PC-3 (cell line): Measurements from ENCODE around the gene CHST3. TPM values are rescaled to one million over a fixed set of nuclear protein-coding genes. Genes with fewer than 3 reads are reported as not detected.

ENCODE experiments used
- ATAC-seq: fragments of 200-7000 bp; cut with Tn5 transposase; 2 replicates; pipeline ENCODE4 v1.9.1; 2020; ENCODE audit warnings: mild to moderate bottlenecking, moderate library complexity
- BruUV-seq: library from RNA; stranded (reverse); fragments of 400-500 nt; replicated peaks from 2 replicates; lab custom pipeline; 2021; lab: Mats Ljungman, UMichigan
- CTCF ChIA-PET: fragments of 300-600 bp; sonication (Branson Sonifier 250); formaldehyde crosslinking; loops from one replicate; lab custom pipeline; 2022; ENCODE audit warnings: antibody characterized with exemption; lab: Charles Lee
- POLR2A ChIA-PET: fragments of 300-600 bp; sonication (Branson Sonifier 250); formaldehyde crosslinking; loops from one replicate; lab custom pipeline; 2022; ENCODE audit warnings: antibody characterized with exemption; ENCODE audit not compliant: unreplicated experiment; lab: Charles Lee
- DNase-seq: peaks from one replicate; pipeline ENCODE4 v3.0.0-alpha.2; 2015
- H2AFZ ChIP-seq: fragments of 300-600 bp; sonication (generic); 2 replicates; pipeline ENCODE4 v1.6.0; 2016; ENCODE audit warnings: antibody characterized with exemption, low read length
- H3F3A ChIP-seq: fragments of 300-600 bp; sonication (generic); one replicate; pipeline ENCODE4 v1.6.0; 2017; ENCODE audit warnings: antibody characterized with exemption, low read length, control low read depth, mild to moderate bottlenecking; ENCODE audit not compliant: unreplicated experiment
- H3K27ac ChIP-seq: fragments of 300-600 bp; sonication (generic); 2 replicates; pipeline ENCODE4 v1.5.1; 2016; ENCODE audit warnings: mild to moderate bottlenecking, low read length
- H3K27me3 ChIP-seq: fragments of 300-600 bp; sonication (generic); 2 replicates; pipeline ENCODE4 v1.6.1; 2016; ENCODE audit warnings: low read length, mixed read lengths
- H3K36me3 ChIP-seq: fragments of 300-600 bp; sonication (generic); 2 replicates; pipeline ENCODE4 v1.6.1; 2016; ENCODE audit warnings: low read depth, mixed run types, low read length, mixed read lengths
- H3K4me1 ChIP-seq: fragments of 300-600 bp; sonication (generic); 2 replicates; pipeline ENCODE4 v1.5.1; 2016; ENCODE audit warnings: low read length; ENCODE audit not compliant: insufficient read depth
- H3K4me2 ChIP-seq: fragments of 300-600 bp; sonication (generic); 2 replicates; pipeline ENCODE4 v1.6.0; 2016; ENCODE audit warnings: low read length
- H3K4me3 ChIP-seq: fragments of 300-600 bp; sonication (generic); 2 replicates; pipeline ENCODE4 v1.5.1; 2016; ENCODE audit warnings: mild to moderate bottlenecking, low read length, mixed read lengths
- H3K79me2 ChIP-seq: fragments of 300-600 bp; sonication (generic); 2 replicates; pipeline ENCODE4 v1.6.1; 2017; ENCODE audit warnings: low read length, mixed read lengths
- H3K9ac ChIP-seq: fragments of 300-600 bp; sonication (generic); 2 replicates; pipeline ENCODE4 v1.6.0; 2016; ENCODE audit warnings: mild to moderate bottlenecking, low read length
- H3K9me2 ChIP-seq: fragments of 300-600 bp; sonication (generic); replicated peaks from 2 replicates; pipeline ENCODE4 v1.6.1; 2016; ENCODE audit warnings: mixed run types, low read length, mixed read lengths
- H3K9me3 ChIP-seq: fragments of 300-600 bp; sonication (generic); 2 replicates; pipeline ENCODE4 v1.6.1; 2016; ENCODE audit warnings: low read length, mixed read lengths
- H4K20me1 ChIP-seq: fragments of 300-600 bp; sonication (generic); 2 replicates; pipeline ENCODE4 v1.6.1; 2016; ENCODE audit warnings: low read length, mixed read lengths
- CTCF ChIP-seq: fragments of 300-600 bp; sonication (generic); conservative IDR thresholded peaks from 2 replicates; pipeline ENCODE4 v1.5.1; 2017; ENCODE audit warnings: antibody characterized with exemption, low read depth, mild to moderate bottlenecking, low read length
- EZH2 ChIP-seq: fragments of 300-600 bp; sonication (generic); IDR thresholded peaks from one replicate; pipeline ENCODE4 v1.6.1; 2017; ENCODE audit warnings: antibody characterized with exemption, mild to moderate bottlenecking, low read length; ENCODE audit not compliant: unreplicated experiment
- EZH2phosphoT487 ChIP-seq: fragments of 300-600 bp; sonication (generic); IDR thresholded peaks from 2 replicates; pipeline ENCODE4 v1.6.1; 2018; ENCODE audit warnings: mild to moderate bottlenecking, antibody characterized with exemption, low read length, borderline replicate concordance
- intact Hi-C: fragments of 100-400 bp; cut with micrococcal nuclease; formaldehyde crosslinking; loops from 2 replicates; pipeline ENCODE4 v1.9.0; 2023
- total RNA-seq: library from RNA; depleted of rRNA; stranded (reverse); fragments of >200 nt; gene quantifications from 2 replicates; pipeline ENCODE4 v1.2.3, GENCODE V29; 2014

Gene CHST3
- total RNA-seq, 1 experiment from 2014 or later, result 12.7 TPM

DNA sequence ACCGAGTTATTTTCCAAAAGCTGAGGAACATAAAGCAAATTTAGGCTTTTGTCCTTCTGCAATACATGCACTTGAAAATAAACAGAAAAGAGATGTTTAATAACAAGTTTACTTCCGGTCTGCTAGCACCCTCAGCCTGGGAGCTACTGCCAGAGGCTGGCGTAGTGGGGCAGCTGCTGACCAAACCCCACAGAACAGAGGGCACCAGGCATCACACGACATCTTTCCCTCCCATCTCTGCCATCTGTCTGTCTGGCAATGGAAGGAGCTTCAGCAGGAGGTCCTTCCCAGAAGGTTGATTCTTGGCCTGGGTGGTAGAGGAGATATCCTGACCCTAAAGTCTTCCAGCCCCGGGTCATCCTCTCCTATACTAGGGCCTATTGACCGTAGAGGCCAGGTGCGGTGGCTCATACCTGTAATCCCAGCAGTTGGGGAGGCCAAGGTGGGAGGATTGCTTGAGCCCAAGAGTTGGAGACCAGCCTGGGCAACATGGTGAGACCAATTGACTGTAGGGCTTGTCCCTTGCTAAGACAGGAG is 47.8 kb downstream of the CHST3 start:
- Histone ChIP-seq H3K9ac (no peak overlapping the region), H3K27ac (no peak overlapping the region), H3K79me2 (no peaks in the 10 kb centered on the region), H3K27me3 (no peaks in the 10 kb centered on the region), H3K4me1 (no peaks in the 10 kb centered on the region), H4K20me1 (no peaks in the 10 kb centered on the region), H3K4me3 (no peak overlapping the region), H3K4me2 (no peak overlapping the region), H3K9me2 (no peaks in the 10 kb centered on the region), H3K9me3 (no peaks in the 10 kb centered on the region), H2AFZ (no peak overlapping the region), H3K36me3 (no peaks in the 10 kb centered on the region), H3F3A (no peaks in the 10 kb centered on the region)
- ATAC-seq (no peak), DNase-seq (no peak)
- CTCF ChIA-PET, result no interaction called here
- POLR2A ChIA-PET, result no interaction called here
- no TSS peak for BruUV-seq
- intact Hi-C loops, result no loop called here
- TF ChIP-seq EZH2 (no peak), EZH2phosphoT487 (no peak), CTCF (no peak)

DNA sequence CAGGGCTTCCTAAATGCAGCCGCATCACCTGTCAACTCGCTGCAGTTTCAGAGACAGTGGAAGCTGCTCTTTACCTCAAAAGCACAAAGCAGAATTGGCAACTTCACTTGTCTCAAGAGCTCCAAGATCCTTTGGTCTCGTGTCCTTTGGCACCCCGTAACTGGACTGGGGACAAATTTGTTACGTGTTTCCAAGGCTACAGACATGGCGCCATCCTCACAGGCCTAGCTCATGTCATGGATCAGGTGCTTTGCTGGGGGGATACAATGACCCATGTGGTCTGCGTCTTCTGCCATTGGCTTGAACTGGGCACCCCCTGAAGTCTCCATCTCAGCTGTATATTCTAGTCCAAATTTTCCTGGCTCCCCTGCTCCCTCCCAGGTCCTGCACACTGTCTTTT is 48.6 kb downstream of the CHST3 start:
- Histone ChIP-seq H3K4me2 (no peak overlapping the region), H3K4me1 (no peaks in the 10 kb centered on the region), H3K79me2 (no peaks in the 10 kb centered on the region), H3K4me3 (no peak overlapping the region), H3K9me3 (no peaks in the 10 kb centered on the region), H3K27me3 (no peaks in the 10 kb centered on the region), H2AFZ (no peak overlapping the region), H3K9me2 (no peaks in the 10 kb centered on the region), H3K27ac (no peak overlapping the region), H3K9ac (no peak overlapping the region), H3K36me3 (no peaks in the 10 kb centered on the region), H4K20me1 (no peaks in the 10 kb centered on the region), H3F3A (no peaks in the 10 kb centered on the region)
- BruUV-seq, result no TSS peak
- DNase-seq, result no peak
- TF ChIP-seq CTCF, result no peak
- no peak for TF ChIP-seq EZH2
- no peak for TF ChIP-seq EZH2phosphoT487
- intact Hi-C loops, result no loop called here
- ChIA-PET CTCF (no interaction called here), POLR2A (no interaction called here)
- no peak for ATAC-seq

- no peaks in the 10 kb centered on the region for H3K27me3 ChIP-seq
- no peak overlapping the region for H3K4me2 ChIP-seq
- H4K20me1 ChIP-seq, result no peaks in the 10 kb centered on the region
- H3K27ac ChIP-seq, result no peak overlapping the region
- H3K4me3 ChIP-seq, result no peak overlapping the region
- H3K9me3 ChIP-seq, result no peaks in the 10 kb centered on the region
- no peak overlapping the region for H3K9ac ChIP-seq
- no peak for DNase-seq
- H3K36me3 ChIP-seq, result no peaks in the 10 kb centered on the region
- ATAC-seq, result no peak
- no peaks in the 10 kb centered on the region for H3F3A ChIP-seq
- no peaks in the 10 kb centered on the region for H3K9me2 ChIP-seq
- no peaks in the 10 kb centered on the region for H3K4me1 ChIP-seq
- CTCF ChIA-PET, result no interaction called here
- intact Hi-C loops, result no loop called here
- TF ChIP-seq EZH2phosphoT487 (no peak), CTCF (no peak), EZH2 (no peak)
- no peaks in the 10 kb centered on the region for H3K79me2 ChIP-seq
- no TSS peak for BruUV-seq
- POLR2A ChIA-PET, result interaction anchor here (0.6 kb wide), 1 partner anchor 86 kb away, joined by 4 read pairs; no protein-coding TSS in a partner anchor
- no peak overlapping the region for H2AFZ ChIP-seq
These were observed 49.2 kb downstream of the CHST3 start for GRCh38 chr10:72013202-72013945.
